HepG2 (cell line): ENCODE measurements around the gene OLR1. TPM values are rescaled to one million over a fixed set of nuclear protein-coding genes. Genes with fewer than 3 reads are reported as not detected.

Experiments
- BRF2 ChIP-seq: sonication (generic); formaldehyde crosslinking; IDR thresholded peaks from 2 replicates; pipeline ENCODE4 v1.8.1; 2022; ENCODE audit warnings: mild to moderate bottlenecking, missing genetic modification reagents
- DDIT3 ChIP-seq: sonication (generic); formaldehyde crosslinking; IDR thresholded peaks from 2 replicates; pipeline ENCODE4 v1.4.0; 2020; ENCODE audit warnings: mild to moderate bottlenecking, missing genetic modification reagents
- DPF2 ChIP-seq: sonication (generic); formaldehyde crosslinking; IDR thresholded peaks from 2 replicates; pipeline ENCODE4 v1.4.0; 2020; ENCODE audit warnings: mild to moderate bottlenecking, low read depth, missing genetic modification reagents, borderline replicate concordance
- EEA1 ChIP-seq: sonication (generic); formaldehyde crosslinking; IDR thresholded peaks from 2 replicates; pipeline ENCODE4 v1.5.1; 2020; ENCODE audit warnings: mild to moderate bottlenecking, missing genetic modification reagents, borderline replicate concordance
- KDM1A ChIP-seq: IDR thresholded peaks from 2 replicates; pipeline ENCODE4 v1.6.1; 2016; ENCODE audit warnings: missing compliant biosample characterization
- MATR3 ChIP-seq: sonication (generic); formaldehyde crosslinking; IDR thresholded peaks from 2 replicates; pipeline ENCODE4 v1.4.0; 2020; ENCODE audit warnings: missing genetic modification reagents
- MYC ChIP-seq: sonication (generic); formaldehyde crosslinking; IDR thresholded peaks from 2 replicates; pipeline ENCODE4 v1.9.0; 2021; ENCODE audit warnings: missing genetic modification reagents, borderline replicate concordance
- PATZ1 ChIP-seq: sonication (generic); formaldehyde crosslinking; IDR thresholded peaks from 2 replicates; pipeline ENCODE4 v1.4.0; 2020; ENCODE audit warnings: missing genetic modification reagents
- PCBP2 ChIP-seq: fragments of 200-400 bp; formaldehyde crosslinking; optimal IDR thresholded peaks from 2 replicates; pipeline ENCODE3; 2018; ENCODE audit warnings: low read length, low read depth; ENCODE audit not compliant: poor library complexity, severe bottlenecking
- POLR2A ChIP-seq, 2 experiments: IDR thresholded peaks; 2 replicates each; pipeline ENCODE4 v1.6.1; 2011; ENCODE audit warnings: low read depth in 2 of 2, low read length in 2 of 2, mild to moderate bottlenecking in 1 of 2, moderate library complexity in 1 of 2; ENCODE audit not compliant: insufficient read depth in 1 of 2
- POLR2AphosphoS2 ChIP-seq: IDR thresholded peaks from 2 replicates; pipeline ENCODE4 v1.6.1; 2011; ENCODE audit warnings: low read depth, low read length, improper control_type of control experiment
- RCOR2 ChIP-seq: IDR thresholded peaks from 2 replicates; pipeline ENCODE4 v1.6.1; 2016; ENCODE audit warnings: missing biosample characterization, missing genetic modification reagents
- SRSF9 ChIP-seq: fragments of 200-400 bp; formaldehyde crosslinking; IDR thresholded peaks from 2 replicates; pipeline ENCODE4 v1.6.1; 2018; ENCODE audit warnings: borderline replicate concordance, mild to moderate bottlenecking, low read depth, low read length; ENCODE audit not compliant: insufficient read depth, poor library complexity, severe bottlenecking
- ZBTB2 ChIP-seq: sonication (generic); formaldehyde crosslinking; IDR thresholded peaks from 2 replicates; pipeline ENCODE4 v1.8.0; 2022; ENCODE audit warnings: low read depth, missing genetic modification reagents
- ZBTB38 ChIP-seq: sonication (generic); formaldehyde crosslinking; IDR thresholded peaks from 2 replicates; pipeline ENCODE4 v1.5.1; 2020; ENCODE audit warnings: mild to moderate bottlenecking, missing genetic modification reagents
- ZMAT3 ChIP-seq: sonication (generic); formaldehyde crosslinking; conservative IDR thresholded peaks from 2 replicates; pipeline ENCODE4 v1.7.0; 2021; ENCODE audit warnings: missing genetic modification reagents
- ZNF10 ChIP-seq: sonication (generic); formaldehyde crosslinking; IDR thresholded peaks from 2 replicates; pipeline ENCODE4 v1.4.0; 2020; ENCODE audit warnings: mild to moderate bottlenecking, low read depth, missing genetic modification reagents, borderline replicate concordance
- ZNF720 ChIP-seq: sonication (generic); formaldehyde crosslinking; IDR thresholded peaks from 2 replicates; pipeline ENCODE4 v1.4.0; 2020; ENCODE audit warnings: missing genetic modification reagents
- ZNF773 ChIP-seq: sonication (generic); formaldehyde crosslinking; IDR thresholded peaks from 2 replicates; pipeline ENCODE4 v1.4.0; 2020; ENCODE audit warnings: missing genetic modification reagents, borderline replicate concordance
- polyA plus RNA-seq, 8 experiments: library from polyadenylated mRNA; depleted of rRNA in 3 of 8; stranded (reverse) in 7 of 8; unstranded in 1 of 8; fragments of >200 nt; fragmentation: Illumina TruSeq in 4 of 8; extraction: Trizol in 4 of 8; gene quantifications; 2 replicates each; pipeline versions ENCODE4 v1.2.1 to v1.2.3, GENCODE V29; 2011 to 2016; ENCODE audit warnings: low read depth in 4 of 8, missing spikeins in 1 of 8, mixed read lengths in 1 of 8; ENCODE audit not compliant: insufficient read depth in 1 of 8
- total RNA-seq, 5 experiments: library from RNA; depleted of rRNA; stranded (reverse); fragments of >200 nt; fragmentation: Illumina TruSeq; extraction: Trizol; gene quantifications; 2 replicates each; pipeline ENCODE4 v1.2.3, GENCODE V29; 2016; ENCODE audit warnings: low read depth in 1 of 5
- TF ChIP-seq, protein P1 (sequence below): sonication (generic); formaldehyde crosslinking; IDR thresholded peaks from 2 replicates; pipeline ENCODE4 v1.5.1; 2020; ENCODE audit warnings: mild to moderate bottlenecking, missing genetic modification reagents

Gene OLR1
- total and polyA plus RNA-seq, 2 of the 13 experiments (the other 11 are each of a cell fraction or from before 2014, with no cell fraction given), result not detected

GRCh38 chr12:10211940-10212738 is 40.2 kb upstream of the OLR1 start (continued):
- TF ChIP-seq BRF2 (no peak), MYC (CRISPR knock-in tag) (peak; percentile 48; the same call in 1 of the 2 replicates), PCBP2 (no peak), DDIT3 (no peak), ZMAT3 (no peak), PATZ1 (peak; percentile 81), MATR3 (CRISPR knock-in tag) (no peak), ZNF10 (no peak), KDM1A (CRISPR knock-in tag) (peak; percentile 18; the same call in 1 of the 2 replicates), ZBTB38 (CRISPR knock-in tag) (no peak), POLR2A (IDR thresholded peaks at IDR 0.05; ENCODE audit: insufficient read depth in 1 of 2, low read depth in 2 of 2, low read length in 2 of 2) (peak; percentile 53 to 77; a peak in 3 of 4 replicates), ZNF720 (CRISPR knock-in tag) (no peak), POLR2AphosphoS2 (0 out of 2 replicates have a peak, but pooled peaks have one; percentile 63), ZBTB2 (no peak), SRSF9 (no peak), RCOR2 (peak; percentile 56; the same call in 1 of the 2 replicates), EEA1 (CRISPR knock-in tag) (no peak), ZNF773 (CRISPR knock-in tag) (no peak), DPF2 (CRISPR knock-in tag) (no peak)
- TF ChIP-seq, protein P1, sequence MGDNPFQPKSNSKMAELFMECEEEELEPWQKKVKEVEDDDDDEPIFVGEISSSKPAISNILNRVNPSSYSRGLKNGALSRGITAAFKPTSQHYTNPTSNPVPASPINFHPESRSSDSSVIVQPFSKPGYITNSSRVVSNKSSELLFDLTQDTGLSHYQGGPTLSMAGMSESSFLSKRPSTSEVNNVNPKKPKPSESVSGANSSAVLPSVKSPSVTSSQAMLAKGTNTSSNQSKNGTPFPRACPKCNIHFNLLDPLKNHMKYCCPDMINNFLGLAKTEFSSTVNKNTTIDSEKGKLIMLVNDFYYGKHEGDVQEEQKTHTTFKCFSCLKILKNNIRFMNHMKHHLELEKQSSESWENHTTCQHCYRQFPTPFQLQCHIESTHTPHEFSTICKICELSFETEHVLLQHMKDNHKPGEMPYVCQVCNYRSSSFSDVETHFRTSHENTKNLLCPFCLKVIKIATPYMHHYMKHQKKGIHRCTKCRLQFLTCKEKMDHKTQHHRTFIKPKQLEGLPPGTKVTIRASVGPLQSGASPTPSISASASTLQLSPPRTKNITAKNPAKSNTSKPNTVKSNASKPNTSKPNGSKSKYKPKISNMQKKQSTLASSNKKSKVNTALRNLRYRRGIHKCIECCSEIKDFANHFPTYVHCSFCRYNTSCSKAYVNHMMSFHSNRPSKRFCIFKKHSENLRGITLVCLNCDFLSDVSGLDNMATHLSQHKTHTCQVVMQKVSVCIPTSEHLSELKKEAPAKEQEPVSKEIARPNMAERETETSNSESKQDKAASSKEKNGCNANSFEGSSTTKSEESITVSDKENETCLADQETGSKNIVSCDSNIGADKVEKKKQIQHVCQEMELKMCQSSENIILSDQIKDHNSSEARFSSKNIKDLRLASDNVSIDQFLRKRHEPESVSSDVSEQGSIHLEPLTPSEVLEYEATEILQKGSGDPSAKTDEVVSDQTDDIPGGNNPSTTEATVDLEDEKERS (CRISPR knock-in tag), result 0 out of 2 replicates have a peak, but pooled peaks have one; percentile 16
